GM12878 (cell line): Measurements from ENCODE around the gene THRA. TPM values are rescaled to one million over a fixed set of nuclear protein-coding genes. Genes with fewer than 3 reads are reported as not detected.

ENCODE experiments used
- ATAC-seq: fragments of 200-7000 bp; cut with Tn5 transposase; 3 replicates; pipeline ENCODE4 v1.9.1; 2020; ENCODE audit warnings: mild to moderate bottlenecking, moderate library complexity
- BruUV-seq: library from RNA; stranded (reverse); fragments of 400-500 nt; replicated peaks from 2 replicates; lab custom pipeline; 2021; lab: Mats Ljungman, UMichigan
- CTCF ChIA-PET: fragments of 300-600 bp; sonication (Branson Sonifier 250); formaldehyde crosslinking; extraction: SDS; loops from one replicate; lab custom pipeline; 2021; ENCODE audit warnings: inconsistent platforms; lab: Yijun Ruan, JAX
- POLR2A ChIA-PET: fragments of 350-600 bp; formaldehyde crosslinking; extraction: SDS; loops from one replicate; lab custom pipeline; 2021; ENCODE audit warnings: inconsistent platforms; lab: Charles Lee
- RAD21 ChIA-PET: fragments of 300-600 bp; sonication (Branson Sonifier 250); formaldehyde crosslinking; loops from one replicate; lab custom pipeline; 2023; ENCODE audit warnings: antibody characterized with exemption; ENCODE audit not compliant: unreplicated experiment; lab: Charles Lee
- SMC1A ChIA-PET: fragments of 300-600 bp; sonication (Branson Sonifier 250); formaldehyde crosslinking; loops from one replicate; lab custom pipeline; 2023; ENCODE audit not compliant: unreplicated experiment, uncharacterized antibody; lab: Charles Lee
- DNase-seq: peaks from one replicate; pipeline ENCODE4 v3.0.0-alpha.2; 2011; ENCODE audit warnings: low read depth, low spot score
- FAIRE-seq: peaks from 3 replicates; lab custom pipeline; 2011; peaks lifted over from hg19 to GRCh38; lab: Jason Lieb, UNC
- H2AFZ ChIP-seq: 2 replicates; pipeline ENCODE4 v1.6.0; 2011; ENCODE audit warnings: low read depth, low read length, control low read depth; ENCODE audit not compliant: control insufficient read depth
- H3K27ac ChIP-seq: 2 replicates; pipeline ENCODE4 v1.5.1; 2011; ENCODE audit warnings: control low read depth; ENCODE audit not compliant: control insufficient read depth, insufficient read depth
- H3K27me3 ChIP-seq, 2 experiments: replicated peaks in 1 of 2; 2 replicates each; pipeline versions ENCODE4 v1.6.0 to v1.6.1; 2011; ENCODE audit warnings: low read length in 1 of 2; ENCODE audit not compliant: control insufficient read depth in 2 of 2, insufficient read depth in 2 of 2
- H3K36me3 ChIP-seq, 2 experiments: 2 replicates each; pipeline ENCODE4 v1.5.1; 2011; ENCODE audit warnings: low read length in 1 of 2; ENCODE audit not compliant: control insufficient read depth in 2 of 2, insufficient read depth in 2 of 2
- H3K4me1 ChIP-seq: 2 replicates; pipeline ENCODE4 v1.6.1; 2011; ENCODE audit warnings: mild to moderate bottlenecking, low read length, moderate library complexity, mixed read lengths; ENCODE audit not compliant: control insufficient read depth, insufficient read depth
- H3K4me2 ChIP-seq: 2 replicates; pipeline ENCODE4 v1.6.0; 2011; ENCODE audit warnings: control low read depth; ENCODE audit not compliant: control insufficient read depth, insufficient read depth
- H3K4me3 ChIP-seq: fragments of 200-600 bp; sonication (generic); 2 replicates; pipeline ENCODE4 v1.5.1; 2016
- H3K79me2 ChIP-seq: 2 replicates; pipeline ENCODE4 v1.6.0; 2011; ENCODE audit warnings: low read length; ENCODE audit not compliant: control insufficient read depth, insufficient read depth
- H3K9ac ChIP-seq: 2 replicates; pipeline ENCODE4 v1.8.0; 2011; ENCODE audit warnings: low read length, control low read depth, mixed read lengths; ENCODE audit not compliant: control insufficient read depth, insufficient read depth
- H3K9me3 ChIP-seq: replicated peaks from 3 replicates; pipeline ENCODE4 v1.5.1; 2011; ENCODE audit warnings: mild to moderate bottlenecking, low read length; ENCODE audit not compliant: control insufficient read depth, insufficient read depth
- H4K20me1 ChIP-seq: 2 replicates; pipeline ENCODE4 v1.6.0; 2011; ENCODE audit not compliant: control insufficient read depth, insufficient read depth
- BHLHE40 ChIP-seq, 2 experiments: fragments of 450-650 bp in 1 of 2; IDR thresholded peaks; 2 replicates each; pipeline ENCODE4 v1.6.1; 2011 to 2017; ENCODE audit warnings: low read depth in 2 of 2, borderline replicate concordance in 1 of 2, improper control_type of control experiment in 1 of 2, low read length in 1 of 2, mild to moderate bottlenecking in 1 of 2
- BMI1 ChIP-seq: fragments of 450-650 bp; IDR thresholded peaks from 2 replicates; pipeline ENCODE4 v1.6.1; 2016; ENCODE audit warnings: mild to moderate bottlenecking, moderate library complexity, borderline replicate concordance
- HDGF ChIP-seq: fragments of 450-650 bp; IDR thresholded peaks from 2 replicates; pipeline ENCODE4 v1.6.1; 2016; ENCODE audit warnings: antibody characterized with exemption
- IKZF1 ChIP-seq: fragments of 450-650 bp; conservative IDR thresholded peaks from 2 replicates; pipeline ENCODE4 v1.6.1; 2017; ENCODE audit warnings: antibody characterized with exemption, mild to moderate bottlenecking
- LARP7 ChIP-seq: fragments of 450-650 bp; IDR thresholded peaks from 2 replicates; pipeline ENCODE4 v1.6.1; 2017; ENCODE audit warnings: mild to moderate bottlenecking
- MAX ChIP-seq: IDR thresholded peaks from 2 replicates; pipeline ENCODE4 v1.6.1; 2012; ENCODE audit warnings: low read depth, low read length, improper control_type of control experiment
- MLLT1 ChIP-seq: fragments of 450-650 bp; IDR thresholded peaks from 2 replicates; pipeline ENCODE4 v1.6.1; 2016; ENCODE audit warnings: mild to moderate bottlenecking
- MTA2 ChIP-seq: fragments of 450-650 bp; IDR thresholded peaks from 2 replicates; pipeline ENCODE4 v1.6.1; 2016; ENCODE audit warnings: low read depth, mild to moderate bottlenecking, moderate library complexity
- NBN ChIP-seq: fragments of 450-650 bp; IDR thresholded peaks from 2 replicates; pipeline ENCODE4 v1.6.1; 2016
- NRF1 ChIP-seq: conservative IDR thresholded peaks from 2 replicates; pipeline ENCODE4 v1.6.1; 2011; ENCODE audit warnings: mild to moderate bottlenecking, low read depth, low read length, improper control_type of control experiment
- RAD51 ChIP-seq: fragments of 450-650 bp; IDR thresholded peaks from 2 replicates; pipeline ENCODE4 v1.6.1; 2016; ENCODE audit warnings: moderate library complexity, mild to moderate bottlenecking, inconsistent platforms
- RELB ChIP-seq: fragments of 450-650 bp; IDR thresholded peaks from 2 replicates; pipeline ENCODE4 v1.6.1; 2017; ENCODE audit warnings: low read depth, mild to moderate bottlenecking, moderate library complexity
- RUNX3 ChIP-seq: IDR thresholded peaks from 2 replicates; pipeline ENCODE4 v1.6.1; 2012; ENCODE audit warnings: low read length, inconsistent platforms
- ZNF207 ChIP-seq: fragments of 450-650 bp; IDR thresholded peaks from 2 replicates; pipeline ENCODE4 v1.6.1; 2014; ENCODE audit warnings: antibody characterized with exemption, mild to moderate bottlenecking, borderline replicate concordance
- ZNF687 ChIP-seq: fragments of 450-650 bp; IDR thresholded peaks from 2 replicates; pipeline ENCODE4 v1.6.1; 2017; ENCODE audit warnings: mild to moderate bottlenecking, moderate library complexity
- WGBS: methylation state at CpG from one replicate; pipeline ENCODE4 v1.1.6; 2016; ENCODE audit warnings: low lambda C conversion rate; ENCODE audit not compliant: insufficient replicate concordance, insufficient coverage; ENCODE audit errors: missing lambda C conversion rate; 5-methylcytosine and 5-hydroxymethylcytosine counted together
- in situ Hi-C: fragments of 300-500 bp; cut with MboI; formaldehyde crosslinking; loops from 9 replicates; pipeline ENCODE4 v1.14.3; 2018; ENCODE audit warnings: mixed read lengths
- intact Hi-C: fragments of 100-400 bp; cut with micrococcal nuclease; formaldehyde crosslinking; loops from one replicate; pipeline ENCODE4 v1.14.2; 2022; ENCODE audit not compliant: unreplicated experiment
- polyA plus RNA-seq, 11 experiments: library from polyadenylated mRNA; depleted of rRNA in 4 of 11; unstranded in 6 of 11; stranded (reverse) in 5 of 11; fragments of >200 nt; fragmentation: Nextera tagmentation in 4 of 11; fragmentation: Illumina TruSeq in 1 of 11; extraction: Ambion mirVana in 4 of 11; extraction: Trizol in 1 of 11; gene quantifications; 1 replicate in 1 of 11; 2 replicates in 10 of 11; pipeline versions ENCODE4 v1.2.1 to v1.2.3, GENCODE V29; 2011 to 2016; ENCODE audit warnings: inconsistent platforms in 2 of 11, missing spikeins in 2 of 11, low read depth in 1 of 11
- total RNA-seq, 4 experiments: library from RNA; depleted of rRNA in 3 of 4; stranded (reverse); fragments of >200 nt in 3 of 4; fragmentation: Illumina TruSeq in 1 of 4; extraction: Trizol in 1 of 4; gene quantifications; 2 replicates each; pipeline versions ENCODE4 v1.2.1 to v1.2.3, GENCODE V29; 2013 to 2021

Gene THRA
- total and polyA plus RNA-seq, 10 of the 15 experiments (the other 5 are each of a cell fraction or from before 2014, with no cell fraction given): 0.03 to 2.0 (median 0.64) TPM

GRCh38 chr17:40068917-40069750 lies 6.4 kb downstream of the THRA start:
- intact Hi-C loops: loop anchor here (10.0 kb wide), 1 partner anchor 96 kb away; no protein-coding TSS in a partner anchor
- peak; percentile 87 for FAIRE-seq
- ATAC-seq: peak; percentile 71
- POLR2A ChIA-PET: interaction anchor here (0.6 to 1.3 kb wide), 3 partner anchors 15 to 181 kb away, joined by 5 to 10 read pairs (median 6); partner anchors contain the start of genes MED24 and NR1D1
- peaks cover 0 to 4% of the 10 kb centered on the region in 2 experiments; a peak in 2 of 4 replicates for H3K27me3 ChIP-seq
- SMC1A ChIA-PET: interaction anchor here (0.6 to 2.3 kb wide), 9 partner anchors 11 to 260 kb away, joined by 3 to 17 read pairs (median 4); partner anchors contain the start of gene MED24
- no peak overlapping the region for H3K4me3 ChIP-seq
- H2AFZ ChIP-seq: peak overlapping the region; percentile 96
- no peak overlapping the region for H3K27ac ChIP-seq
- H3K9ac ChIP-seq: peak overlapping the region; percentile 18; the same call in 1 of the 2 replicates
- CTCF ChIA-PET: interaction anchor here (0.5 to 15.2 kb wide), 8 partner anchors 15 to 98 kb away, joined by 3 to 120 read pairs (median 4); partner anchors contain the start of gene MED24
- peak overlapping the region; percentile 94 for H3K4me2 ChIP-seq
- in situ Hi-C loops: no loop called here
- H3K4me1 ChIP-seq: peaks cover 26% of the 10 kb centered on the region
- no peaks in the 10 kb centered on the region for H3K36me3 ChIP-seq
- no peaks in the 10 kb centered on the region for H4K20me1 ChIP-seq
- BruUV-seq: no TSS peak
- RAD21 ChIA-PET: interaction anchor here (1.1 to 1.7 kb wide), 3 partner anchors 14 to 44 kb away, joined by 3 to 5 read pairs (median 4); no protein-coding TSS in a partner anchor
- no peaks in the 10 kb centered on the region for H3K9me3 ChIP-seq
- WGBS: 12% methylated on average over 13 of the region's 14 CpGs
- peak; percentile 35 for DNase-seq
- no peaks in the 10 kb centered on the region for H3K79me2 ChIP-seq
- no peak for TF ChIP-seq RUNX3
- TF ChIP-seq BMI1: no peak
- no peak for TF ChIP-seq ZNF207
- TF ChIP-seq LARP7: no peak
- TF ChIP-seq NRF1: peak; percentile 73
- peak; percentile 33; the same call in 1 of the 2 replicates for TF ChIP-seq ZNF687
- TF ChIP-seq NBN: peak; percentile 77
- TF ChIP-seq IKZF1: 0 out of 2 replicates have a peak, but pooled peaks have one; percentile 29
- TF ChIP-seq MAX: peak; percentile 74
- peak; percentile 93; the same call in 1 of the 2 replicates for TF ChIP-seq HDGF
- TF ChIP-seq RAD51: peak; percentile 60; the same call in 1 of the 2 replicates
- TF ChIP-seq BHLHE40 (IDR thresholded peaks at IDR 0.05; ENCODE audit: borderline replicate concordance in 1 of 2, low read depth in 2 of 2, low read length in 1 of 2): peak; percentile 96 to 98
- peak; percentile 60; the same call in 1 of the 2 replicates for TF ChIP-seq MLLT1
- 0 out of 2 replicates have a peak, but pooled peaks have one; percentile 28 for TF ChIP-seq MTA2
- TF ChIP-seq RELB: peak; percentile 79
